Measurements from ENCODE around the gene KLHL8.

KLHL8 gene

GRCh38 chr4:87120411-87121162 lies 99.8 kb downstream of the KLHL8 start:
- TF ChIP-seq CTCF (IDR thresholded peaks at IDR 0.05; ENCODE audit: low read depth, low read length) = no peak

GRCh38 chr4:87120010-87120409 lies 100.4 kb downstream of the KLHL8 start:
- TF ChIP-seq CTCF (IDR thresholded peaks at IDR 0.05; ENCODE audit: low read depth, low read length) = no peak
- no peak for DNase-seq (ENCODE audit: extremely low read depth, low read depth)

More at GRCh38 chr4:87120411-87121162, 99.8 kb downstream of the KLHL8 start:
- no peak for DNase-seq (ENCODE audit: extremely low read depth, low read depth)

GRCh38 chr4:87118826-87119225 lies 101.6 kb downstream of the KLHL8 start:
- no peak for TF ChIP-seq CTCF (IDR thresholded peaks at IDR 0.05; ENCODE audit: low read depth, low read length)
- DNase-seq (ENCODE audit: extremely low read depth, low read depth) = no peak

- no peak for TF ChIP-seq CTCF (IDR thresholded peaks at IDR 0.05; ENCODE audit: low read depth, low read length)
- DNase-seq (ENCODE audit: extremely low read depth, low read depth) = no peak
Observed at GRCh38 chr4:87118421-87118820, 102.0 kb downstream of the KLHL8 start.

GRCh38 chr4:87117732-87118075 lies 102.7 kb downstream of the KLHL8 start:
- DNase-seq (ENCODE audit: extremely low read depth, low read depth) = no peak
- no peak for TF ChIP-seq CTCF (IDR thresholded peaks at IDR 0.05; ENCODE audit: low read depth, low read length)

- TF ChIP-seq CTCF (IDR thresholded peaks at IDR 0.05; ENCODE audit: low read depth, low read length) = no peak
Observed at GRCh38 chr4:87117051-87117731, 103.2 kb downstream of the KLHL8 start.

GRCh38 chr4:87116231-87116630 lies 104.2 kb downstream of the KLHL8 start:
- no peak for TF ChIP-seq CTCF (IDR thresholded peaks at IDR 0.05; ENCODE audit: low read depth, low read length)
- no peak for DNase-seq (ENCODE audit: extremely low read depth, low read depth)

More at GRCh38 chr4:87117051-87117731, 103.2 kb downstream of the KLHL8 start:
- DNase-seq (ENCODE audit: extremely low read depth, low read depth) = no peak
